Left ventricle myocardium inferior (tissue), 1 donor: ENCODE results near the gene RNASEH2B. TPM values are rescaled to one million over a fixed set of nuclear protein-coding genes. Genes with fewer than 3 reads are reported as not detected.
A peak's percentile ranks its signal among the peaks of the same experiment; 100 is the strongest.

Experiments used
- DNase-seq: peaks from one replicate; pipeline ENCODE4 v3.0.0-alpha.2; 2020
- H3K27ac ChIP-seq: fragments of 200-600 bp; replicated peaks from 2 replicates; pipeline ENCODE4 v1.8.0; 2021
- H3K27me3 ChIP-seq: fragments of 200-600 bp; 2 replicates; pipeline ENCODE4 v1.8.0; 2021; ENCODE audit warnings: low read depth
- H3K36me3 ChIP-seq: fragments of 200-600 bp; 2 replicates; pipeline ENCODE4 v1.8.0; 2021
- H3K4me1 ChIP-seq: fragments of 200-600 bp; 2 replicates; pipeline ENCODE4 v1.8.0; 2021
- H3K4me3 ChIP-seq: fragments of 200-600 bp; 2 replicates; pipeline ENCODE4 v1.8.0; 2021; ENCODE audit warnings: mild to moderate bottlenecking, moderate library complexity
- H3K9me3 ChIP-seq: fragments of 200-600 bp; replicated peaks from 2 replicates; pipeline ENCODE4 v1.8.0; 2021
- CTCF ChIP-seq: fragments of 200-600 bp; IDR thresholded peaks from 2 replicates; pipeline ENCODE4 v1.8.0; 2021; ENCODE audit warnings: antibody characterized with exemption, mild to moderate bottlenecking, borderline replicate concordance
- intact Hi-C: fragments of 100-400 bp; cut with micrococcal nuclease; formaldehyde crosslinking; loops from one replicate; pipeline ENCODE4 v1.11.0; 2022
- total RNA-seq: library from RNA; stranded (reverse); fragmentation: NEBNext Ultra II Directional; extraction: Animal tissue kit (Norgen Biotek cat#: 25700); gene quantifications from one replicate; pipeline ENCODE4 v1.2.1, GENCODE V29; 2021
- donor health status: DM: no; HTN: yes; CAD: no; lungs with severe emphysema.

Gene RNASEH2B
- total RNA-seq, 1 donor from 2014 or later = 42.7 TPM

- H3K36me3 ChIP-seq = no peaks in the 10 kb centered on the region
- peak overlapping the region; percentile 96 for H3K4me3 ChIP-seq
- intact Hi-C loops = no loop called here
- H3K27ac ChIP-seq = peak overlapping the region; percentile 92
- H3K4me1 ChIP-seq = peaks cover 88% of the 10 kb centered on the region
- H3K9me3 ChIP-seq = no peaks in the 10 kb centered on the region
- TF ChIP-seq CTCF = peak; percentile 89
- H3K27me3 ChIP-seq = no peaks in the 10 kb centered on the region
- peak; percentile 85 for DNase-seq
Observed at GRCh38 chr13:50911937-50912795, 2.6 kb downstream of the RNASEH2B start.

GRCh38 chr13:50912851-50913250 is 3.3 kb downstream of the RNASEH2B start:
- TF ChIP-seq CTCF = no peak
- H3K36me3 ChIP-seq = no peaks in the 10 kb centered on the region
- H3K27ac ChIP-seq = peak overlapping the region; percentile 75
- DNase-seq = no peak
- no peak overlapping the region for H3K4me3 ChIP-seq
- H3K4me1 ChIP-seq = peaks cover 95% of the 10 kb centered on the region
- intact Hi-C loops = no loop called here
- H3K27me3 ChIP-seq = no peaks in the 10 kb centered on the region
- H3K9me3 ChIP-seq = no peaks in the 10 kb centered on the region

- intact Hi-C loops = no loop called here
- Histone ChIP-seq H3K27me3 (no peaks in the 10 kb centered on the region), H3K4me1 (peaks cover 96% of the 10 kb centered on the region), H3K27ac (peak overlapping the region; percentile 75), H3K9me3 (no peaks in the 10 kb centered on the region), H3K4me3 (peak overlapping the region; percentile 41), H3K36me3 (no peaks in the 10 kb centered on the region)
- no peak for DNase-seq
- no peak for TF ChIP-seq CTCF
Observed at GRCh38 chr13:50914176-50914700, 4.6 kb downstream of the RNASEH2B start.

- intact Hi-C loops = no loop called here
- Histone ChIP-seq H3K4me3 (peak overlapping the region; percentile 41), H3K27me3 (no peaks in the 10 kb centered on the region), H3K9me3 (no peaks in the 10 kb centered on the region), H3K27ac (peak overlapping the region; percentile 75), H3K4me1 (peaks cover 96% of the 10 kb centered on the region), H3K36me3 (no peaks in the 10 kb centered on the region)
- no peak for TF ChIP-seq CTCF
- no peak for DNase-seq
Observed at GRCh38 chr13:50914848-50915247, 5.3 kb downstream of the RNASEH2B start.

GRCh38 chr13:50915565-50915964 is 6.0 kb downstream of the RNASEH2B start:
- Histone ChIP-seq H3K4me3 (no peak overlapping the region), H3K9me3 (no peaks in the 10 kb centered on the region), H3K27ac (peak overlapping the region; percentile 75), H3K27me3 (no peaks in the 10 kb centered on the region), H3K36me3 (no peaks in the 10 kb centered on the region), H3K4me1 (peaks cover 92% of the 10 kb centered on the region)
- DNase-seq = no peak
- no peak for TF ChIP-seq CTCF
- intact Hi-C loops = no loop called here
